IPS-NIHi7 (cell line): ENCODE results near the gene IGF1R.
A peak's percentile ranks its signal among the peaks of the same experiment; 100 is the strongest.

Experiments used
- DNase-seq: peaks from one replicate; pipeline ENCODE4 v3.0.0; 2012; ENCODE audit warnings: mixed read lengths; ENCODE audit errors: extremely low spot score

IGF1R gene

GRCh38 chr15:98855815-98856531 is 207.6 kb downstream of the IGF1R start:
- DNase-seq: no peak

DNA sequence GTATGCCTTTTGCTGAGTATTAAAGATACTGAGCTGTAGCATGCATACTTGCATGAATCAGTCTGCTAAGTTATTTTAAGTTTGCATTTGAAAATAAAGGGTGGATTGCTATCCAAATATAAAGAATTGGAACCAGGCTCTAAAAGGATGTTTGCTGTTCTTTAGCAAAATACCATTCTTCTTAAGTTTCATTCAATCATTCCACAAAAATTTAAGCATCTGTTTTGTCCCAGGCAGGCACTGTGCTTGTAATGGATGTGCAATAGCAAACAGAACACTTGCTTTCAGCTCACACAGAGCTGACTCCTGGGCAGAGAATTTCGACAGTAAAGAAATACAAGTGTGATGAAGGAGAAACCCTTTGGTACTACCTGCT is 208.2 kb downstream of the IGF1R start:
- DNase-seq: no peak

GRCh38 chr15:98858610-98859023 is 210.3 kb downstream of the IGF1R start:
- DNase-seq: no peak

GRCh38 chr15:98859149-98859548 is 210.8 kb downstream of the IGF1R start:
- no peak for DNase-seq

GRCh38 chr15:98860281-98861041 is 212.1 kb downstream of the IGF1R start:
- DNase-seq: no peak

- no peak for DNase-seq
Observed at GRCh38 chr15:98861188-98861587, 212.8 kb downstream of the IGF1R start.

GRCh38 chr15:98863983-98864382 is 215.6 kb downstream of the IGF1R start:
- no peak for DNase-seq

GRCh38 chr15:98865397-98866339 is 217.3 kb downstream of the IGF1R start:
- DNase-seq: peak; percentile 78

DNA sequence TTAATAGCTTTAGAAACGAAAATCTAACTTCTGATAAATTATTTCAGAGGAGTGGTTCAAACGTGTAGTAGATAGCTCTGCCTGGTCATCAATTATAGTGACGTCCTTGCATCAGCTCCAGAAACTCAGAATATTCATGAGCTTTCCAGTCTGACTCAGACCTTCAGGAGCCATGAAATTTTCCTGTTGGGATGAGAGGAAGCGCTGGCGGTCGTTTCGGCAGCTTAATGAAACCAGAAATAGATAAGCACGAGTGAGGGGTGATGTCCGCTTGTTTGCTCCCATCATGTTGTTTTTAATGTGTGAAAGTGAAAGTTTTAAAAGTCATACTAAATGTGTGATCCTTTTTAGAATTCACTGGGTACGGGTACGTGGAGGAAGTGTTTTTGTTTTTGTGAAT is 218.2 kb downstream of the IGF1R start:
- DNase-seq: no peak

- no peak for DNase-seq
Observed at GRCh38 chr15:98868564-98868963, 220.2 kb downstream of the IGF1R start.

GRCh38 chr15:98870788-98871187 is 222.4 kb downstream of the IGF1R start:
- no peak for DNase-seq

DNA sequence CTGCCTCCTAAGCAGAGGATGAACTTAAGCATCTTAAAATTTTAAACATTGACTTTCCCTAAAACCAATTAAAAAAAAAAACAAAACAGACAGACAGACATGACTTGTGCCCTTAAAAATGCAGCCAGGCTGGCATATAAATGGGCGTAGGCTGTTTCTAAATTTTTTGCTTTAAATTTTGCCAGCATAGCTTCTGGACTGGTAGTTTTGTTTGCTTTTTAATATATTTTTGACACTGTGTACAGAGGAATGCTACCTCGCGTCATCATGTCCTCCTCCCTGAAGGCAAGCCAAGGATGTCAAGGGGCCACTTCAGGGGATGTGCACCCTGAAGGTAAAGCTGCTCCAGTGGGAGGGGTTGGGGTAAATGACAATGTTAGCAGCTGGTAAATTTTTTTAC is 224.4 kb downstream of the IGF1R start:
- DNase-seq: no peak

DNA sequence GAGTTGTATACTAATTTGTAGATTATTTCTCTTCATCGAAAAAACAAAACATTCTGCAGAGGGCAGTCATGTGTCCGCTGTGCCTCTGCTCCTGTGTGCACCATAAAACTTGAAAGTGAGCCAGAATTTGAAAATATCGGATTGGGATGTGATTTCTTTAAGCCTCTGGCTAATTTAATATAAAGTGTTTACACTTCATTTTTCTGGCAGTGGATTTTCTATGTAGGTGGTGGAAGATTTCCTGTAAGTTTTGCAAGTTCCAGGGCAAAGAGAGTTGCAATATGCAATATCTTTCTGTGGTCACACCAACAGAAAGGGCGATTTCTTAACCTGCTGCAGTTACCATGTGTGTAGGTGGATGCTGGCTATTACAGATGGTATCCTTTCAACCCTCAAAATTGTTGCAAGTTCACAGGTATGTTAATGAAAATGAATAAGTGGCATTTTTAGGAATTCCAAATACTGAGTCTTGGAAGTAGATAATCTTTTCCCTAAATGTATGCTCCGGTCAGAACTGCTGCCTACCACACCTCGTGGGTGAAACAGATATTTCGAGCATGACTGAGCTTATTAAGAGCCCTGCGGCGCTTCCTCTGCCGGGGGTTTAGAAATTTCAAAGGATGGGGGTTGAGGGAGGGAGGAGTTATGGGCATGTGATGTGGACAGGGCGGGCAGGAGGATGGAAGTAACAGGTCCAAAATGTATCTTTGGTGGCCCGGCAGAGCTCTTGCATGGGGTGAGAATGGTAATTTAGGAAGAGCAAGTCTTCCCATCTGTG is 225.3 kb downstream of the IGF1R start:
- no peak for DNase-seq

DNA sequence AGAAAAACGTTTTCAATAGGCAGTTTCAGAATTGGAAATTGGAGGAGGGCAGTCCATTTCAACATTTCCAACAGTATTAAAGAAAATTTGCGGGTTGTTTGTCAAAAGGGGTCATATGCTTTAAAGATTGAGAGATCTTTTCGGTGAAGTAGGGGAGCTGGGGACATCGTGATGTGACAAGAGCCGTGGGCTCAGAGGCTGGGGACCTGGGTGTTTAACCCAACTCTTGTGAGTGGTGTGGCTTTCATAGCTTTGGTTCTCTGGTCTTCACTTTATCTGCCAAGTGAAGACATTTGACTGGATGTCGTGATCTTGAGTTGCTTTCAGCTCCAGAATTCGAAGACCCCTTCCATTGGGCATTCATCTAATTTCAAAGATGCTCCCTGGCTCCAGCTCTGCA is 226.0 kb downstream of the IGF1R start:
- no peak for DNase-seq

- DNase-seq: no peak
Observed at GRCh38 chr15:98874773-98875172, 226.4 kb downstream of the IGF1R start.

DNA sequence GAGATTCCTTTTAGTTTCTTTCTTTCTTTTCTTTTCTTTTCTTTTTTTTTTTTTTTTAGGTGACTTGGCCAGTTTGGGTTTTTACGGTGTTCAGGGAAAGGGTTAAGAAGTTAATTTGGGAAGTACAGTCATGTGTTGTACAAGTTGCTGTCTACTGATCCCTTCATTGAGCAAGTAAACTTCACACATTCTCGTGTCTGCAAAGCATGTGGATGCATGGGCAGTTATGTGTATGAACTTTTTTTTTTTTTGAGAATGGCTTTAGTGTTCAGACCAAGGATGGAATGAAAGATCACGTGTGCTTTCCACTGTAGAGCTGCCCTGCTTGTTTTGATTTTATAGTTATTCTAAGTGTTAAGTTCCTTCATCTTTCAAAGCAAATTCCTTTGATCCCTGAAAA is 227.0 kb downstream of the IGF1R start:
- DNase-seq: no peak

GRCh38 chr15:98876451-98877369 is 228.4 kb downstream of the IGF1R start:
- DNase-seq: no peak

DNA sequence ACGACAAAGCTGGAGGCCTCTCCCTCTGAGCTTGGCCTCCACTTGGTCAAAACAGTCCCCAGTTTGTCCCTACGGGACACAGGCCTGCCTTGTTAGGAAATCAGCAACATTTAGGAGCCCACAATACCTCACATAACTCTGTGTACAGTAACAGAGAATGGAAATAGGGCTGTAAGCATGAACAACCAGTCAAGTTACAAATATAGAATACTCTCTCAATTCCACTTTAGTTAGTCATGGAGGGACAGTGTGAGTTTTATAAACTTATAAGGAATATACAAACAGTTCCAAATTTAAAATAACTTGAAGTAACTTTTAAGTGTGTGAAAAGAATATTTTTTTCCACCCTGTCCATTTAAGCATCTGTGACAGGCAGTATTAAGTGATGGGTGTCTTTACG is 229.8 kb downstream of the IGF1R start:
- no peak for DNase-seq

DNA sequence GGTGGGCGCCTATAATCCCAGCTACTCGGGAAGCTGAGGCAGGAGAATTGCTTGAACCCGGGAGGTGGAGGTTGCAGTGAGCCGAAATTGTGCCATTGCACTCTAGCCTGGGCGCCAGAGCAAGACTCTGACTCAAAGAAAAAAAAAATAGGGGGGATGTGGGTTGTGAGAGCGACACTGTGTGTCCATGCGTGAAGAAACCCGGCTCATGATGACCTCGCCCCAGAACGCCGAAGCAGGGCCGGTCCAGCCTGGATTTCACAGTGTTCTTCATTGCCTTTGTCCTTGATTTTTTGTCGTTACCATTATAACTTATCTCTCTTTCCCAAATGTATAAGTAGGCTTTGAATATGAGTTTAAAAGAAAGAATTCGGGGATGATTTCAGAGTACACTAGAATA is 230.5 kb downstream of the IGF1R start:
- DNase-seq: no peak
